Pancreas (tissue), 10 donors: ENCODE results near the gene VSTM2B. TPM values are rescaled to one million over a fixed set of nuclear protein-coding genes. Genes with fewer than 3 reads are reported as not detected.

Experiments used
- ATAC-seq, 4 donors: fragments of 200-7000 bp; cut with Tn5 transposase; one replicate each; pipeline versions ENCODE4 v1.8.0 to v1.9.1; 2020; ENCODE audit warnings: mild to moderate bottlenecking in 4 of 4, moderate library complexity in 4 of 4
- DNase-seq, 6 donors: peaks; one replicate each; pipeline ENCODE4 v3.0.0-alpha.2; 2020
- FAIRE-seq: peaks from 2 replicates; lab custom pipeline; 2012; peaks lifted over from hg19 to GRCh38; lab: Jason Lieb, UNC
- H3K27ac ChIP-seq, 4 donors: fragments of 200-600 bp; sonication (generic); 1 replicate in 3 of 4; 2 replicates in 1 of 4; pipeline versions ENCODE4 v1.5.0 to v1.8.0; 2020
- H3K27me3 ChIP-seq, 4 donors: fragments of 200-600 bp; one replicate each; pipeline ENCODE4 v1.8.0; 2021
- H3K36me3 ChIP-seq, 3 donors: fragments of 200-600 bp; sonication (generic) in 1 of 3; one replicate each; pipeline versions ENCODE4 v1.5.0 to v1.8.0; 2020 to 2021
- H3K4me1 ChIP-seq, 3 donors: fragments of 200-600 bp; one replicate each; pipeline ENCODE4 v1.8.0; 2021
- H3K4me3 ChIP-seq, 4 donors: fragments of 200-600 bp; sonication (generic) in 2 of 4; one replicate each; pipeline versions ENCODE4 v1.5.0 to v1.8.0; 2020 to 2021
- H3K9me3 ChIP-seq, 4 donors: fragments of 200-600 bp; one replicate each; pipeline ENCODE4 v1.8.0; 2021
- WGBS, 2 donors: extraction: QIAGEN DNeasy Blood & Tissue Kit; methylation state at CpG; one replicate each; pipeline ENCODE4 v1.1.7; 2013; 5-methylcytosine and 5-hydroxymethylcytosine counted together
- intact Hi-C, 3 donors: fragments of 100-400 bp; cut with DNase I; formaldehyde crosslinking; loops; one replicate each; pipeline versions ENCODE4 v1.11.1 to v1.14.2; 2022
- polyA plus RNA-seq, 2 donors: library from polyadenylated mRNA; stranded (reverse); fragments of 200-250 nt; gene quantifications; one replicate each; pipeline ENCODE4 v1.2.3, GENCODE V29; 2013
- total RNA-seq, 6 donors: library from RNA; stranded (reverse); fragmentation: NEBNext Ultra II Directional in 4 of 6; extraction: Animal tissue kit (Norgen Biotek cat#: 25700) in 4 of 6; gene quantifications; one replicate each; pipeline versions ENCODE4 v1.2.1 to v1.2.4, GENCODE V29; 2021 to 2023
- TF ChIP-seq, protein P1 (sequence below), 4 donors: fragments of 200-600 bp; sonication (generic) in 3 of 4; IDR thresholded peaks; one replicate each; pipeline versions ENCODE4 v1.5.0 to v1.8.0; 2021; ENCODE audit warnings: antibody characterized with exemption in 4 of 4
- donor health status: healthy with polysubstance abuse.
- donor health status: DM: no; HTN: no; CAD: no; lungs with moderate emphysema.
- donor health status: DM: no; HTN: no; CAD: no.
- donor health status: control.
- donor health status: control.
- donor health status: Bipolar disorder and iron deficiency.
- donor health status: DM: yes; HTN: yes; CAD: no.
- donor health status: DM: no; HTN: no; CAD: no.
- donor health status: DM: no; HTN: no; CAD: no.
- donor health status: DM: yes; HTN: yes; CAD: no.

The VSTM2B gene
- total RNA-seq, result not detected
- polyA plus RNA-seq, result under 1 TPM in 1 of 2 donors, not detected in 1; 0.05 TPM

DNA sequence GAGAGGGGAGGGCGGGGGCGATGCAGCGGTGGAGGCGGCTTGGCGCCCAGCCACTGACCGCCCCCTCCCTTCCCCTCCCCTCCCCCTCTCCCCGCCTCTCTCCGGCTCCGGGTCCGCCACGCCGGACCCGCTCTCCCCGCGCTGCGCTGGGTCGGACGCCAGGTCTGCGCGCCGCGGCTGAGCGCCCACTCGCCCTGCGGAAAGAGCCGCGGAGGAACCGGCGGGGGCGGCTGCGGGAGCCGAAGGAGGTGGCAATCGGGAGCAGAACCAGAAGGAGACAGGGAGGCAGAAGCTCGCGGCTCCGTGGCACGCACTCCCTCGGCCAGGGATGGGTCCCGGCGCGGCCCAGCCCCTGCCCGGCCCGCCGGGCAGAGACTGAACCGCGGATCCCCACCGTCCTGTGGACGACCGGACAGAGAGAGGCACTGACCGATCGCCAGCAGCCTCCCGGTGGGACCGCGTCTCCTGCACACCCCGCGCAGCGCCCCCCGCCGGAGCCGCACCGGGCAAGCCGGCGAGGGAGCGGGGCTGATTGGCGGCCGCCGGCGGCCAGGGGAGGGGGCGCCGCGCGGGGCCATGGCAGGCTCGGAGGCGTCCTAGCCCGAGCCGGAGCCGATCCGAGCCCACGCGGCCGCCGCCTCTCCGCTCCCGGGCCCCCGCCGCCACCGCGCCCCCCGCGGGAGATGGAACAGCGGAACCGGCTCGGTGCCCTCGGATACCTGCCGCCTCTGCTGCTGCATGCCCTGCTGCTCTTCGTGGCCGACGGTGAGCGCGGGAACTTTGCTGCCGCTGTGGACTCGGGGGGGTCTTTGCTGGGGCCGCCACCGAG lies at the start of gene VSTM2B:
VSTM2B (plus strand) TSS at position 94 of the 829 bp plus-strand sequence; CDS start at position 684, 590 bp downstream.
- FAIRE-seq, result no peak
- Histone ChIP-seq H3K27ac (no peak within 1 kb of the TSS), H3K9me3 (no peaks in the 10 kb centered on the region), H3K4me1 (no peaks in the 10 kb centered on the region), H3K36me3 (no peaks in the 10 kb centered on the region), H3K27me3 (peaks cover 0 to 24% (median 7%) of the 10 kb centered on the region in 4 donors), H3K4me3 (no peak within 1 kb of the TSS)
- peak in 2 of 6 donors; percentile 39 to 53 for DNase-seq
- intact Hi-C loops, result no loop called here
- TF ChIP-seq, protein P1, sequence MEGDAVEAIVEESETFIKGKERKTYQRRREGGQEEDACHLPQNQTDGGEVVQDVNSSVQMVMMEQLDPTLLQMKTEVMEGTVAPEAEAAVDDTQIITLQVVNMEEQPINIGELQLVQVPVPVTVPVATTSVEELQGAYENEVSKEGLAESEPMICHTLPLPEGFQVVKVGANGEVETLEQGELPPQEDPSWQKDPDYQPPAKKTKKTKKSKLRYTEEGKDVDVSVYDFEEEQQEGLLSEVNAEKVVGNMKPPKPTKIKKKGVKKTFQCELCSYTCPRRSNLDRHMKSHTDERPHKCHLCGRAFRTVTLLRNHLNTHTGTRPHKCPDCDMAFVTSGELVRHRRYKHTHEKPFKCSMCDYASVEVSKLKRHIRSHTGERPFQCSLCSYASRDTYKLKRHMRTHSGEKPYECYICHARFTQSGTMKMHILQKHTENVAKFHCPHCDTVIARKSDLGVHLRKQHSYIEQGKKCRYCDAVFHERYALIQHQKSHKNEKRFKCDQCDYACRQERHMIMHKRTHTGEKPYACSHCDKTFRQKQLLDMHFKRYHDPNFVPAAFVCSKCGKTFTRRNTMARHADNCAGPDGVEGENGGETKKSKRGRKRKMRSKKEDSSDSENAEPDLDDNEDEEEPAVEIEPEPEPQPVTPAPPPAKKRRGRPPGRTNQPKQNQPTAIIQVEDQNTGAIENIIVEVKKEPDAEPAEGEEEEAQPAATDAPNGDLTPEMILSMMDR (IDR thresholded peaks at IDR 0.05), result no peak
- no peak for ATAC-seq
- WGBS, 2 donors, result 1 to 2% methylated on average over 71 to 102 of the region's 104 CpGs

DNA sequence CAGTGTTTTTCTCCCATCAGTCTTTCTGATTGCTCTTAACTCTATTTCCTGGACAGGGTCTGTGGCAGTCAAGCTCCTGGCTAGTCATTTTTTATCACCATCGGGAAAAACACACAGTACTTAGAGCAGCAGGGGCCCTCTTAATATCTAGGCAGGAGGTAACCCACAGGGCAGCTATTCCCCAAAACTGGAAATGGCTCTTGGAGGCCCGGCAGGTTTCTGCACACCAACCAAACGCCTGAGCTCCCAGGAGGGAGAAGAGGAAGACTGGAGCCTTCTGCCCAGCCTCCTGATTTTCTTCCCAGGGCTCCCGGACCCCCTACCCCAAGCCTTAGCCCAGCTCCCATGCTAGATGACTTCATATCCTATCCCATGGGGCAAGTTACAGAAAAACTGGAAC lies 49.3 kb upstream of the VSTM2B start:
- intact Hi-C loops, result no loop called here
- Histone ChIP-seq H3K27ac (no peak overlapping the region), H3K27me3 (peaks cover 0 to 5% (median 2%) of the 10 kb centered on the region in 4 donors), H3K4me1 (no peaks in the 10 kb centered on the region), H3K9me3 (no peaks in the 10 kb centered on the region), H3K4me3 (no peak overlapping the region), H3K36me3 (no peaks in the 10 kb centered on the region)
- TF ChIP-seq, protein P1 (IDR thresholded peaks at IDR 0.05), result no peak
- ATAC-seq (no peak), FAIRE-seq (no peak), DNase-seq (peak in 1 of 6 donors; percentile 7)
- WGBS, 2 donors, result 34 to 35% methylated on average over 4 of the region's 4 CpGs

DNA sequence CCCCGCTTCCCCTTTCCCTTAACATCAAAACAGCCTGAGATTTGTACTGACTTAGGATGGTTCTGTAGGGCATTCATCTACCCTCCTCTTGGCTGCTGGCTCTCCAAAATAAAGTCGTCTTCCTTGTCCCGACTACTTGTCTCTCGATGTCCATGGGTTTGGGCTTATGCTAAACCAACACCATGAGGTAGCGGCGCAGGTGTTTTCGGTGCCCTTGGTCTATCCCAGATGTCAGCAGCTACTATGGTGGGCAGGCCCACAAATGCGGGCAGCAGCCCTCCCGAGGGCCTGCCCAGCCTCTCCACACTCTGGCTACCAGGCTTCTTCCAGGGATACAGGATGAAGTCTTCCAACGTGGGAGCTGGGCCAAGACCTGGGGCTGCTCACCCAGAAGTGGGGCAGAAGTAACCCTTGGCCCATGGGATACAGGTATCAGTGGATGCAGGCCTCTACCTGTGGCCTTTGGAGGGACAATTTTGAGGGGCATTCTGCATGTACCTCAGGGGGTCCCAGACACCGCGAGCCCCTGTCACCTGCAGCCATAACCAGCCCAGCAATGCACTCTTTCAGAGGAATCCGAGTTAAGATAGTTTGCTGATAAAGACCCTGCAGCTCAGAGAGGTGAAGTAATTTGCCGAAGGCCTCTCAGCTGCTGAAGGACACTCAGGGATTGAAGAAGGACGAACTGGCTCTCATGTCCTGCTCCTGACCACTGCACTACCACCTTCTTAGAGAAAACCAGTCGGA lies 47.8 kb upstream of the VSTM2B start:
- WGBS, 2 donors, result 68 to 74% methylated on average over 16 of the region's 16 CpGs
- Histone ChIP-seq H3K9me3 (no peaks in the 10 kb centered on the region), H3K4me3 (no peak overlapping the region), H3K4me1 (no peaks in the 10 kb centered on the region), H3K27ac (no peak overlapping the region), H3K27me3 (peaks cover 0 to 5% (median under 1%) of the 10 kb centered on the region in 4 donors), H3K36me3 (no peaks in the 10 kb centered on the region)
- FAIRE-seq (no peak), ATAC-seq (no peak), DNase-seq (peak in 1 of 6 donors; percentile 11)
- TF ChIP-seq, protein P1 (IDR thresholded peaks at IDR 0.05), result no peak
- intact Hi-C loops, result no loop called here

DNA sequence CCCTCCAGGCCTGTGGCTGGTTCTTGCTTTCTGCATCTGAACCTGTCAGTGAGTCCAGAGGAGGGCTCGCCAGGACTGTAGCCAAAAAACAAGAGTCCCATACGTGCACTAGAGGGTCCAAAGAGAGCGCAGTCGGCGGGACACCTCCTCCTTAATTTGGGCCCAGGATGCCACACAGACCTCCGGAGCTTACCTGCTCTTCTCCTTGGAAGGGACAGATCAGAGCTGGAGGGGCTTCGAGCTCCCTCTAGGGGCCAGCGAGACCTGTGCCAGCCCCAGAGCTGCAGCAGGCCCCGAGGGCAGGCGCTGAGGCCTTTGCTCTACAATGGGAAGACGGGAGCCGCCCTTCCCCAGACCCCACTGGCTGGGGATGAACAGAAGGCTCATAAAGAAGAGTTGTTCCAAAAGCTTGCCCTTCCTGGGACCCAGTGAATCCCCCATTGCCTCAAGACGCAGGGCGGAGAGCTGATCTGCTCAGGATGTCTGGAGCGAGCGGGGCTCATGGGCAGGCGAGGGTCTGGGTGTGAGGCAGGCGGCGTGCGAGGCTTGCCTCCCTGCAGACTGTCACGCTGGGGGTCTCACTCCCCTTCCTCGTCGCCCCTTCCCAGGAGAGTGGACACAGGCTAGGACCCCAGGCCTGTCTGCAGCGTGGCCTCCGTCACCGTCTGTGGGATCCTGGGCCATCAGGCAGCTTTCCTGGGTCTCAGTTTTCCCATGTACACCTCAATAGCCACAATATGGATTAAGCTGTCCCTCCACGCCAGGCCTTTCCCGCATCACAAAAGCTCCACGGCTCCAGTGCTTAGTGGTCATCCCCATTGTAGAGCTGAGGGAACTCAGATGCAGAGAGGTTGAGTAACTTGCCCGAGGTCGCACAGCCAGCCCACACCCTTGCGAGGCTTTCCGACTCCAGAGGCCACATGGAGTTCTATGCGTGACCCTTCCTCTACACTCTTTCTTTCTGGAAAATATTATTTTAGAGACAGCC lies 46.9 kb upstream of the VSTM2B start:
- Histone ChIP-seq H3K27ac (no peak overlapping the region), H3K4me1 (no peaks in the 10 kb centered on the region), H3K9me3 (no peaks in the 10 kb centered on the region), H3K4me3 (no peak overlapping the region), H3K36me3 (no peaks in the 10 kb centered on the region), H3K27me3 (peaks cover 0 to 3% (median 0%) of the 10 kb centered on the region in 4 donors)
- intact Hi-C loops, result no loop called here
- 50 to 52% methylated on average over 34 of the region's 34 CpGs for WGBS, 2 donors
- FAIRE-seq (no peak), DNase-seq (peak in 1 of 6 donors; percentile 54), ATAC-seq (no peak)
- TF ChIP-seq, protein P1 (IDR thresholded peaks at IDR 0.05), result no peak
